HCT116 (cell line): ENCODE measurements around the gene MOGAT3. TPM values are rescaled to one million over a fixed set of nuclear protein-coding genes. Genes with fewer than 3 reads are reported as not detected.
A peak's percentile ranks its signal among the peaks of the same experiment; 100 is the strongest.

Source experiments
- ATAC-seq: fragments of 200-7000 bp; cut with Tn5 transposase; 2 replicates; pipeline ENCODE4 v1.9.1; 2020; ENCODE audit warnings: mild to moderate bottlenecking, moderate library complexity
- BruUV-seq: library from RNA; stranded (reverse); fragments of 400-500 nt; replicated peaks from 2 replicates; lab custom pipeline; 2021; lab: Mats Ljungman, UMichigan
- CTCF ChIA-PET: fragments of 300-600 bp; sonication (Branson Sonifier 250); formaldehyde crosslinking; loops from one replicate; lab custom pipeline; 2021; ENCODE audit warnings: antibody characterized with exemption; lab: Charles Lee
- POLR2A ChIA-PET: fragments of 300-600, 350-600 bp; sonication (Branson Sonifier 250); formaldehyde crosslinking; loops from one replicate; lab custom pipeline; 2021; ENCODE audit warnings: antibody characterized with exemption; lab: Charles Lee
- RAD21 ChIA-PET, 2 experiments: fragments of 300-600 bp; sonication (Branson Sonifier 250); formaldehyde crosslinking; loops; one replicate each; lab custom pipeline; 2023; ENCODE audit warnings: low total read pairs in 2 of 2; ENCODE audit not compliant: uncharacterized antibody in 2 of 2, unreplicated experiment in 2 of 2, low non-redundant PET in 1 of 2; lab: Charles Lee
- DNase-seq: peaks from one replicate; pipeline ENCODE4 v3.0.0-alpha.2; 2010; ENCODE audit warnings: low read depth, low spot score
- H2AFZ ChIP-seq: fragments of 200-600 bp; shearing (Covaris generic), sonication (generic); 2 replicates; pipeline ENCODE4 v1.6.1; 2017; ENCODE audit warnings: low read depth, mixed run types, mixed read lengths, antibody characterized with exemption, low read length; ENCODE audit not compliant: poor library complexity, severe bottlenecking
- H3K27ac ChIP-seq: 2 replicates; pipeline ENCODE4 v1.5.1; 2012; ENCODE audit warnings: low read depth, low read length
- H3K27me3 ChIP-seq: fragments of 200-600 bp; sonication (generic); 2 replicates; pipeline ENCODE4 v1.6.1; 2016; ENCODE audit warnings: mixed run types, low read length, mixed read lengths; ENCODE audit not compliant: insufficient read depth
- H3K36me3 ChIP-seq, 2 experiments: fragments of 200-500 bp in 1 of 2; fragments of 200-600 bp in 1 of 2; sonication (Bioruptor generic) in 1 of 2; sonication (generic) in 1 of 2; 2 replicates each; pipeline versions ENCODE4 v1.5.1 to v1.6.1; 2014 to 2016; ENCODE audit warnings: low read length in 2 of 2, inconsistent platforms in 1 of 2, mixed read lengths in 1 of 2, mixed run types in 1 of 2; ENCODE audit not compliant: insufficient read depth in 2 of 2, control insufficient read depth in 1 of 2
- H3K4me1 ChIP-seq, 2 experiments: fragments of 200-600 bp in 1 of 2; sonication (generic) in 1 of 2; 2 replicates each; pipeline versions ENCODE4 v1.5.1 to v1.6.1; 2012 to 2017; ENCODE audit warnings: low read length in 2 of 2, inconsistent platforms in 1 of 2, mild to moderate bottlenecking in 1 of 2, mixed read lengths in 1 of 2, mixed run types in 1 of 2, moderate library complexity in 1 of 2; ENCODE audit not compliant: insufficient read depth in 2 of 2, control insufficient read depth in 1 of 2
- H3K4me2 ChIP-seq: fragments of 200-600 bp; sonication (generic); 2 replicates; pipeline ENCODE4 v1.6.1; 2017; ENCODE audit warnings: mixed run types, low read length, mixed read lengths
- H3K4me3 ChIP-seq, 2 experiments: fragments of 200-600 bp in 1 of 2; sonication (generic) in 1 of 2; replicated peaks in 1 of 2; 2 replicates each; pipeline ENCODE4 v1.5.1; 2011 to 2016; ENCODE audit warnings: low read length in 2 of 2, control low read depth in 1 of 2, low read depth in 1 of 2, mild to moderate bottlenecking in 1 of 2, mixed read lengths in 1 of 2, mixed run types in 1 of 2
- H3K79me2 ChIP-seq: fragments of 200-600 bp; sonication (generic); 2 replicates; pipeline ENCODE4 v1.6.1; 2017; ENCODE audit warnings: mild to moderate bottlenecking, mixed run types, low read length, moderate library complexity, mixed read lengths; ENCODE audit not compliant: insufficient read depth
- H3K9ac ChIP-seq: fragments of 200-600 bp; sonication (generic); 2 replicates; pipeline ENCODE4 v1.6.1; 2016; ENCODE audit warnings: low read length, mixed read lengths
- H3K9me2 ChIP-seq: fragments of 200-600 bp; sonication (generic), shearing (Covaris generic); 2 replicates; pipeline ENCODE4 v1.6.1; 2017; ENCODE audit warnings: mixed run types, mild to moderate bottlenecking, moderate library complexity; ENCODE audit not compliant: insufficient read depth
- H3K9me3 ChIP-seq, 2 experiments: fragments of 200-500 bp in 1 of 2; fragments of 200-600 bp in 1 of 2; sonication (Bioruptor generic) in 1 of 2; sonication (generic) in 1 of 2; 2 replicates each; pipeline ENCODE4 v1.6.1; 2014 to 2017; ENCODE audit warnings: low read length in 2 of 2, mixed read lengths in 2 of 2, inconsistent platforms in 1 of 2, low read depth in 1 of 2, mild to moderate bottlenecking in 1 of 2, mixed run types in 1 of 2, moderate library complexity in 1 of 2; ENCODE audit not compliant: control insufficient read depth in 1 of 2, insufficient read depth in 1 of 2
- H4K20me1 ChIP-seq: fragments of 200-600 bp; sonication (generic), shearing (Covaris generic); 2 replicates; pipeline ENCODE4 v1.6.1; 2017; ENCODE audit warnings: mixed run types, mild to moderate bottlenecking, moderate library complexity; ENCODE audit not compliant: insufficient read depth
- CBX3 ChIP-seq: IDR thresholded peaks from 2 replicates; pipeline ENCODE4 v1.6.1; 2012; ENCODE audit warnings: low read depth
- CEBPB ChIP-seq: IDR thresholded peaks from 2 replicates; pipeline ENCODE4 v1.6.1; 2012; ENCODE audit warnings: low read depth
- ELF1 ChIP-seq: IDR thresholded peaks from 2 replicates; pipeline ENCODE4 v1.6.1; 2012; ENCODE audit warnings: low read depth, borderline replicate concordance
- EZH2 ChIP-seq: fragments of 200-600 bp; sonication (generic); IDR thresholded peaks from 2 replicates; pipeline ENCODE4 v1.6.1; 2017; ENCODE audit warnings: antibody characterized with exemption, mixed run types
- FOSL1 ChIP-seq: IDR thresholded peaks from 2 replicates; pipeline ENCODE4 v1.6.1; 2012; ENCODE audit warnings: low read depth
- RAD21 ChIP-seq: IDR thresholded peaks from 2 replicates; pipeline ENCODE4 v1.6.1; 2012; ENCODE audit warnings: low read depth, mild to moderate bottlenecking
- SIN3A ChIP-seq: IDR thresholded peaks from 2 replicates; pipeline ENCODE4 v1.6.1; 2012; ENCODE audit warnings: low read depth
- SP1 ChIP-seq: IDR thresholded peaks from 2 replicates; pipeline ENCODE4 v1.6.1; 2012; ENCODE audit warnings: low read depth
- ZFX ChIP-seq: fragments of 450-650 bp; IDR thresholded peaks from 2 replicates; pipeline ENCODE4 v1.6.1; 2017
- ZNF274 ChIP-seq: fragments of 200-500 bp; sonication (Bioruptor generic); IDR thresholded peaks from 2 replicates; pipeline ENCODE4 v1.6.1; 2014; ENCODE audit warnings: mild to moderate bottlenecking, low read depth, low read length, inconsistent platforms
- intact Hi-C: fragments of 100-400 bp; cut with micrococcal nuclease; formaldehyde crosslinking; loops from 2 replicates; pipeline ENCODE4 v1.10.0; 2022
- total RNA-seq: library from RNA; stranded (reverse); gene quantifications from one replicate; pipeline ENCODE4 v1.2.1, GENCODE V29; 2021; ENCODE audit not compliant: unreplicated experiment
- TF ChIP-seq, protein P1 (sequence below): IDR thresholded peaks from 2 replicates; pipeline ENCODE4 v1.6.1; 2012
- TF ChIP-seq, protein P2 (sequence below), 3 experiments: fragments of 200-600 bp in 1 of 3; sonication (generic) in 1 of 3; IDR thresholded peaks in 2 of 3; conservative IDR thresholded peaks in 1 of 3; 2 replicates each; pipeline ENCODE4 v1.5.1; 2012 to 2017; ENCODE audit warnings: low read depth in 2 of 3, low read length in 2 of 3, antibody characterized with exemption in 1 of 3, borderline replicate concordance in 1 of 3, control low read depth in 1 of 3, mild to moderate bottlenecking in 1 of 3, mixed read lengths in 1 of 3, mixed run types in 1 of 3, moderate library complexity in 1 of 3; ENCODE audit not compliant: insufficient read depth in 1 of 3
- TF ChIP-seq, protein P3 (sequence below): IDR thresholded peaks from 2 replicates; pipeline ENCODE4 v1.6.1; 2012

MOGAT3 gene
- total RNA-seq, 1 experiment from 2014 or later = not detected

DNA sequence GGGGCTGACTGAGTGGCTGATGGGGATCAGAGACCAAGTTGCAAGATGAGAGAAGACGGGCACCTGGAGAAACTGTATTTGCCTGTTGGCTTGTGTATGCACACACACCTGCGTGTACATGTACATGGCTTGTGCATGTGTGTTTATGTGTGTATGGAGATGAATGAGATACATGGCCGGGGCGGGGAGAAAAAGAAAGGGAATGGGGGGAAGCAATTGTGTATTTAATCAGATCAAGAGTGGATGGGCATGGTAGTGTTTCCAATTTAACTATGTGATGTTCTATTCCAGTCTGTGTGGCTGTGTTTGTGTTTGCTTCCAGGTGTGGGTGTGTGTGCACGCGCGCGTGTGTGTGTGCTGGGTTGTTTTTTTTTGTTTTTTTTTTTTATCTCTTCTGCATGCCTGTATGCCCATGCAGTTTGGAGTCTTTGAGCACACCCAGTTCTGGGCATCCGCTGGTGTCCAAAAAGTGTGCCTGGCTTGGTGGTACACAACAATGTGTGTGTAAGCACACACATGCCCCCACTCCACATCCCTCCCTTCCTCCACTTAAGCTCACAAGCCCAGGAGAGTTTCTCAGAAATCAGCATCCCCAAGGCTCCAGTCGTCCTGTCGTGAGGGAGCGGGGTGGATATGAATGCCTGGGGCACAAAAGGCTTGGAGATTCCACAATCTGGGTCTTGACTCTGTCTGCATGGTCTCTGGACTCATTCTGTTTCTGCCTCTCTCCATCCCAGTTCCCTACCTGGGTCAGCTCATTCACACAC lies 33.0 kb downstream of the MOGAT3 start:
- no peak for DNase-seq
- Histone ChIP-seq H3K9ac (peak overlapping the region; percentile 19; the same call in 1 of the 2 replicates), H4K20me1 (no peaks in the 10 kb centered on the region), H3K27ac (no peak overlapping the region), H3K9me2 (no peaks in the 10 kb centered on the region), H3K4me2 (peak overlapping the region; percentile 80), H2AFZ (no peak overlapping the region), H3K4me1 (peaks cover 40 to 86% of the 10 kb centered on the region in 2 experiments), H3K4me3 (peak overlapping the region in 1 of 2 experiments; percentile 78; a peak in 1 of 4 replicates), H3K27me3 (no peaks in the 10 kb centered on the region), H3K79me2 (0 out of 2 replicates have a peak, but pooled peaks cover 7% of the 10 kb centered on the region), H3K36me3 (no peaks in the 10 kb centered on the region), H3K9me3 (no peaks in the 10 kb centered on the region)
- ChIA-PET POLR2A (no interaction called here), CTCF (interaction anchor here (0.9 to 1.4 kb wide), 4 partner anchors 24 to 115 kb away, joined by 3 to 5 read pairs (median 4); partner anchors contain the start of gene FIS1), RAD21 (interaction anchor here in 1 of 2 experiments (1.2 kb wide), 1 partner anchor 24 kb away, joined by 3 read pairs; no protein-coding TSS in a partner anchor)
- intact Hi-C loops = no loop called here
- no peak for TF ChIP-seq CEBPB
- ATAC-seq = no peak
- BruUV-seq = no TSS peak

DNA sequence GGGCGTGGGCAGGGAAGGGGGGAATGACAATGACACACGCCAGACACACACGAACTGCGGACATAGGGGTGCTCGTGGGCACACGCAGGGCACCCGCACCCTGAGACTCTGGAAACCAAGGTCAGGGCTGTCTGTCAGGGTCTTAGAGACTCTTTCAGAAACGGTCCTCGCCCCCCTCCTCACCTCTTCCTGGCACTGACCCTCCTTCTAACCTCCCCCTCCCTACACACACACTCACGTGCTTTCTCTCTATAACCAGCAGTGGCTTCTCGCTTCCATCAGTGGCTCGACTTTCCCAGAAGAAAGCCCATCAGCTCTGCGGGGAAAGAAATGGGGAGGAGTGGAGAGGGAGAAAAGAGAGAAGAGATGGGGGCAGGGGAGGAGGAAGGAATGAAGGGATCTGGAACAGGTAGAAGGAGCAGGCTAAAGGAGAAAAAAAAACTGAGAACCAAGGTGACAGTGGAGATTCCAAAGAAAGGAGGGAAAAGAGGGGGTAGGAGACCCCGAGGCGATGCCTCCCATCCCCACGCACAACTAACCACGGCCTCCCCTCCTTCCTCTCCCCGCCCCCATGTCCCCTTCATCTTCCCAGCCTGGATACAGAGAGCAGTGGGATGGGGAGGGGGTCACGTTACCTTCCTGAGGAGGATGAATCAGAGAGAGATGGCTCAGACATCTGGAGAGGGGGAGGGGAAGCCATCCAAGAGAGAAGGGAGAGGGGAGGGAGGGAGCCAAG lies 33.8 kb downstream of the MOGAT3 start:
- Histone ChIP-seq H3K4me2 (peak overlapping the region; percentile 80), H3K79me2 (0 out of 2 replicates have a peak, but pooled peaks cover 7% of the 10 kb centered on the region), H3K27ac (no peak overlapping the region), H3K4me3 (peak overlapping the region; percentile 13 to 78; a peak in 3 of 4 replicates), H3K4me1 (peaks cover 45 to 88% of the 10 kb centered on the region in 2 experiments), H3K36me3 (no peaks in the 10 kb centered on the region), H4K20me1 (no peaks in the 10 kb centered on the region), H3K9me2 (no peaks in the 10 kb centered on the region), H2AFZ (no peak overlapping the region), H3K27me3 (no peaks in the 10 kb centered on the region), H3K9me3 (no peaks in the 10 kb centered on the region), H3K9ac (peak overlapping the region; percentile 19)
- ChIA-PET POLR2A (interaction anchor here (0.7 to 1.0 kb wide), 2 partner anchors 15 to 277 kb away, joined by 3 read pairs; partner anchors contain the start of gene UFSP1), RAD21 (interaction anchor here in 1 of 2 experiments (0.6 kb wide), 1 partner anchor 21 kb away, joined by 6 read pairs; no protein-coding TSS in a partner anchor), CTCF (interaction anchor here (3.0 kb wide), 1 partner anchor 23 kb away, joined by 16 read pairs; no protein-coding TSS in a partner anchor)
- intact Hi-C loops = no loop called here
- TF ChIP-seq, protein P1, sequence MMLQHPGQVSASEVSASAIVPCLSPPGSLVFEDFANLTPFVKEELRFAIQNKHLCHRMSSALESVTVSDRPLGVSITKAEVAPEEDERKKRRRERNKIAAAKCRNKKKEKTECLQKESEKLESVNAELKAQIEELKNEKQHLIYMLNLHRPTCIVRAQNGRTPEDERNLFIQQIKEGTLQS = no peak
- TF ChIP-seq CBX3 = no peak
- TF ChIP-seq EZH2 = no peak
- TF ChIP-seq SIN3A = no peak
- TF ChIP-seq FOSL1 = no peak
- TF ChIP-seq ELF1 = no peak
- TF ChIP-seq, protein P2, sequence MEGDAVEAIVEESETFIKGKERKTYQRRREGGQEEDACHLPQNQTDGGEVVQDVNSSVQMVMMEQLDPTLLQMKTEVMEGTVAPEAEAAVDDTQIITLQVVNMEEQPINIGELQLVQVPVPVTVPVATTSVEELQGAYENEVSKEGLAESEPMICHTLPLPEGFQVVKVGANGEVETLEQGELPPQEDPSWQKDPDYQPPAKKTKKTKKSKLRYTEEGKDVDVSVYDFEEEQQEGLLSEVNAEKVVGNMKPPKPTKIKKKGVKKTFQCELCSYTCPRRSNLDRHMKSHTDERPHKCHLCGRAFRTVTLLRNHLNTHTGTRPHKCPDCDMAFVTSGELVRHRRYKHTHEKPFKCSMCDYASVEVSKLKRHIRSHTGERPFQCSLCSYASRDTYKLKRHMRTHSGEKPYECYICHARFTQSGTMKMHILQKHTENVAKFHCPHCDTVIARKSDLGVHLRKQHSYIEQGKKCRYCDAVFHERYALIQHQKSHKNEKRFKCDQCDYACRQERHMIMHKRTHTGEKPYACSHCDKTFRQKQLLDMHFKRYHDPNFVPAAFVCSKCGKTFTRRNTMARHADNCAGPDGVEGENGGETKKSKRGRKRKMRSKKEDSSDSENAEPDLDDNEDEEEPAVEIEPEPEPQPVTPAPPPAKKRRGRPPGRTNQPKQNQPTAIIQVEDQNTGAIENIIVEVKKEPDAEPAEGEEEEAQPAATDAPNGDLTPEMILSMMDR (IDR thresholded peaks at IDR 0.05 in 2 of 3, conservative IDR thresholded peaks at IDR 0.05 in 1 of 3; ENCODE audit: borderline replicate concordance in 1 of 3, insufficient read depth in 1 of 3, low read depth in 2 of 3, low read length in 2 of 3) = no peak
- TF ChIP-seq RAD21 = no peak
- TF ChIP-seq SP1 = no peak
- no peak for TF ChIP-seq ZFX
- TF ChIP-seq, protein P3, sequence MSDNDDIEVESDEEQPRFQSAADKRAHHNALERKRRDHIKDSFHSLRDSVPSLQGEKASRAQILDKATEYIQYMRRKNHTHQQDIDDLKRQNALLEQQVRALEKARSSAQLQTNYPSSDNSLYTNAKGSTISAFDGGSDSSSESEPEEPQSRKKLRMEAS = no peak
- TF ChIP-seq ZNF274 = no peak
- ATAC-seq (no peak), DNase-seq (no peak)
- BruUV-seq = no TSS peak
